Measurements from ENCODE around the gene OR2AK2. TPM values are rescaled to one million over a fixed set of nuclear protein-coding genes. Genes with fewer than 3 reads are reported as not detected.

OR2AK2 gene
- total and polyA plus RNA-seq, 2 experiments from 2014 or later: 0.35 TPM; not detected in 1

- no peak for TF ChIP-seq ZNF462 (CRISPR knock-in tag; IDR thresholded peaks at IDR 0.05)
Observed at GRCh38 chr1:247919952-247920351, 45.1 kb upstream of the OR2AK2 start, which contains the start of gene OR2T8 (continued).

- H3K4me1 Mint-ChIP-seq: no peaks in the 10 kb centered on the region
Observed at GRCh38 chr1:247923941-247924340, 41.1 kb upstream of the OR2AK2 start.

More at GRCh38 chr1:247923941-247924340, 41.1 kb upstream of the OR2AK2 start:
- no peaks in the 10 kb centered on the region for H3K27me3 Mint-ChIP-seq (ENCODE audit: insufficient read depth, low read depth, poor library complexity)
- Histone ChIP-seq H3K36me3 (ENCODE audit: insufficient read depth) (no peaks in the 10 kb centered on the region), H3K4me1 (ENCODE audit: insufficient read depth) (no peaks in the 10 kb centered on the region), H3F3A (replicated peaks; ENCODE audit: low read depth) (no peaks in the 10 kb centered on the region), H3K27ac (ENCODE audit: low read depth) (no peak overlapping the region), H3K79me2 (replicated peaks; ENCODE audit: insufficient read depth) (no peaks in the 10 kb centered on the region), H3K4me2 (no peak overlapping the region), H4K20me1 (replicated peaks; ENCODE audit: insufficient read depth) (no peaks in the 10 kb centered on the region), H3K4me3 (no peak overlapping the region), H2AFZ (no peak overlapping the region), H3K9me2 (ENCODE audit: insufficient read depth) (no peaks in the 10 kb centered on the region), H3K27me3 (ENCODE audit: insufficient read depth) (no peaks in the 10 kb centered on the region)
- no peak overlapping the region for H3K27ac Mint-ChIP-seq
- peak; percentile 57 for DNase-seq (ENCODE audit: low spot score)
- H3K9me3 Mint-ChIP-seq: peaks cover 65% of the 10 kb centered on the region
- TF ChIP-seq STAT1 (IDR thresholded peaks at IDR 0.05; ENCODE audit: unreplicated experiment) (no peak), CTCF (conservative IDR thresholded peaks at IDR 0.05; ENCODE audit: low read depth in 2 of 2) (peak; percentile 32 to 65)
- no peak overlapping the region for H3K4me3 Mint-ChIP-seq
- no peaks in the 10 kb centered on the region for H3K36me3 Mint-ChIP-seq (ENCODE audit: low read depth)
- ATAC-seq: peak; percentile 62; the same call in 2 of the 3 replicates
